ENCODE measurements around the gene MMP11. TPM values are rescaled to one million over a fixed set of nuclear protein-coding genes. Genes with fewer than 3 reads are reported as not detected.

MMP11 gene
- total and polyA plus RNA-seq, 2 experiments from 2014 or later, result 5.3 to 17.4 TPM

DNA sequence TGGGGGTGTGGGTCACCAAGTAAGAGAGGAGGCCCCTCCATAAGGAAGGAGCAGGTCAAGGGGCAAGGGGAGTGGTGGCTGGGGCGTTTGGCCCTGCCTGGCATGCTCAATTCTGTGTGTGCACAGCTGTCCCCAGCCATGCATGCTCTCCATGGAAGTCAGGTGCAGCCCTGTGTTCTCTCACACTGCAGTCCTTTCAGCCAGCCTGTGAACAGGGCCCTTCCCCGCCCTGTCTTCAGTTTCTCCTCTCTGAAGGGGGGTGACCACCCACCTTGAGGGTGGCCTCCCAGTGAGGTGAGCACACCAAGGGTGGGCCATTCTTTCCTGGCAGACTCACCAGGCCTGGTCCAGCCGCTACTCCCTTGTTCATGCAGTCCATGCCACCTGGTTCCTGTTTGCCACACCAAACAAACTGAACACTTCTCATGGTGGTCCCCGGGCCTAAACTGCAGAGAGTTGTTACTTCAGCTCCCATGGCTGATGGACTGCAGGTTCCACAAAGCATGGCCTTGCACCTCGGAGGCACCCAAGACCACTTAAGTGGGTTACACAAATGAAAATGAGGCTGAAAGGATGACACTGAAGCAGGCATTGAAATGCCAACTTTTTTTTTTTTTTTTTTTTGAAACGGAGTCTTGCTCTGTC, 3.2 kb upstream of the MMP11 start:
- no peak overlapping the region for H2AFZ ChIP-seq
- ATAC-seq, result no peak
- Mint-ChIP-seq H3K4me3 (no peak overlapping the region), H3K4me1 (peaks cover 31% of the 10 kb centered on the region), H3K27me3 (ENCODE audit: insufficient read depth, low read depth, poor library complexity) (peaks cover 40% of the 10 kb centered on the region), H3K9me3 (no peaks in the 10 kb centered on the region), H3K27ac (no peak overlapping the region), H3K36me3 (ENCODE audit: low read depth) (peaks cover 14% of the 10 kb centered on the region)
- H3K36me3 ChIP-seq (ENCODE audit: insufficient read depth), result no peaks in the 10 kb centered on the region; the same call in 1 of the 2 replicates
- H3F3A ChIP-seq (replicated peaks; ENCODE audit: low read depth), result peaks cover 8% of the 10 kb centered on the region
- no peak overlapping the region for H3K4me2 ChIP-seq
- no peaks in the 10 kb centered on the region for H3K79me2 ChIP-seq (replicated peaks; ENCODE audit: insufficient read depth)
- no peak overlapping the region for H3K27ac ChIP-seq (ENCODE audit: low read depth)
- H3K4me3 ChIP-seq, result no peak overlapping the region
- no peak for DNase-seq (ENCODE audit: low spot score)
- peaks cover 10% of the 10 kb centered on the region; the same call in 1 of the 2 replicates for H3K4me1 ChIP-seq (ENCODE audit: insufficient read depth)
- H4K20me1 ChIP-seq (replicated peaks; ENCODE audit: insufficient read depth), result no peaks in the 10 kb centered on the region
- H3K9me2 ChIP-seq (ENCODE audit: insufficient read depth), result no peaks in the 10 kb centered on the region
- peaks cover 36% of the 10 kb centered on the region for H3K27me3 ChIP-seq (ENCODE audit: insufficient read depth)
- TF ChIP-seq, protein P1, sequence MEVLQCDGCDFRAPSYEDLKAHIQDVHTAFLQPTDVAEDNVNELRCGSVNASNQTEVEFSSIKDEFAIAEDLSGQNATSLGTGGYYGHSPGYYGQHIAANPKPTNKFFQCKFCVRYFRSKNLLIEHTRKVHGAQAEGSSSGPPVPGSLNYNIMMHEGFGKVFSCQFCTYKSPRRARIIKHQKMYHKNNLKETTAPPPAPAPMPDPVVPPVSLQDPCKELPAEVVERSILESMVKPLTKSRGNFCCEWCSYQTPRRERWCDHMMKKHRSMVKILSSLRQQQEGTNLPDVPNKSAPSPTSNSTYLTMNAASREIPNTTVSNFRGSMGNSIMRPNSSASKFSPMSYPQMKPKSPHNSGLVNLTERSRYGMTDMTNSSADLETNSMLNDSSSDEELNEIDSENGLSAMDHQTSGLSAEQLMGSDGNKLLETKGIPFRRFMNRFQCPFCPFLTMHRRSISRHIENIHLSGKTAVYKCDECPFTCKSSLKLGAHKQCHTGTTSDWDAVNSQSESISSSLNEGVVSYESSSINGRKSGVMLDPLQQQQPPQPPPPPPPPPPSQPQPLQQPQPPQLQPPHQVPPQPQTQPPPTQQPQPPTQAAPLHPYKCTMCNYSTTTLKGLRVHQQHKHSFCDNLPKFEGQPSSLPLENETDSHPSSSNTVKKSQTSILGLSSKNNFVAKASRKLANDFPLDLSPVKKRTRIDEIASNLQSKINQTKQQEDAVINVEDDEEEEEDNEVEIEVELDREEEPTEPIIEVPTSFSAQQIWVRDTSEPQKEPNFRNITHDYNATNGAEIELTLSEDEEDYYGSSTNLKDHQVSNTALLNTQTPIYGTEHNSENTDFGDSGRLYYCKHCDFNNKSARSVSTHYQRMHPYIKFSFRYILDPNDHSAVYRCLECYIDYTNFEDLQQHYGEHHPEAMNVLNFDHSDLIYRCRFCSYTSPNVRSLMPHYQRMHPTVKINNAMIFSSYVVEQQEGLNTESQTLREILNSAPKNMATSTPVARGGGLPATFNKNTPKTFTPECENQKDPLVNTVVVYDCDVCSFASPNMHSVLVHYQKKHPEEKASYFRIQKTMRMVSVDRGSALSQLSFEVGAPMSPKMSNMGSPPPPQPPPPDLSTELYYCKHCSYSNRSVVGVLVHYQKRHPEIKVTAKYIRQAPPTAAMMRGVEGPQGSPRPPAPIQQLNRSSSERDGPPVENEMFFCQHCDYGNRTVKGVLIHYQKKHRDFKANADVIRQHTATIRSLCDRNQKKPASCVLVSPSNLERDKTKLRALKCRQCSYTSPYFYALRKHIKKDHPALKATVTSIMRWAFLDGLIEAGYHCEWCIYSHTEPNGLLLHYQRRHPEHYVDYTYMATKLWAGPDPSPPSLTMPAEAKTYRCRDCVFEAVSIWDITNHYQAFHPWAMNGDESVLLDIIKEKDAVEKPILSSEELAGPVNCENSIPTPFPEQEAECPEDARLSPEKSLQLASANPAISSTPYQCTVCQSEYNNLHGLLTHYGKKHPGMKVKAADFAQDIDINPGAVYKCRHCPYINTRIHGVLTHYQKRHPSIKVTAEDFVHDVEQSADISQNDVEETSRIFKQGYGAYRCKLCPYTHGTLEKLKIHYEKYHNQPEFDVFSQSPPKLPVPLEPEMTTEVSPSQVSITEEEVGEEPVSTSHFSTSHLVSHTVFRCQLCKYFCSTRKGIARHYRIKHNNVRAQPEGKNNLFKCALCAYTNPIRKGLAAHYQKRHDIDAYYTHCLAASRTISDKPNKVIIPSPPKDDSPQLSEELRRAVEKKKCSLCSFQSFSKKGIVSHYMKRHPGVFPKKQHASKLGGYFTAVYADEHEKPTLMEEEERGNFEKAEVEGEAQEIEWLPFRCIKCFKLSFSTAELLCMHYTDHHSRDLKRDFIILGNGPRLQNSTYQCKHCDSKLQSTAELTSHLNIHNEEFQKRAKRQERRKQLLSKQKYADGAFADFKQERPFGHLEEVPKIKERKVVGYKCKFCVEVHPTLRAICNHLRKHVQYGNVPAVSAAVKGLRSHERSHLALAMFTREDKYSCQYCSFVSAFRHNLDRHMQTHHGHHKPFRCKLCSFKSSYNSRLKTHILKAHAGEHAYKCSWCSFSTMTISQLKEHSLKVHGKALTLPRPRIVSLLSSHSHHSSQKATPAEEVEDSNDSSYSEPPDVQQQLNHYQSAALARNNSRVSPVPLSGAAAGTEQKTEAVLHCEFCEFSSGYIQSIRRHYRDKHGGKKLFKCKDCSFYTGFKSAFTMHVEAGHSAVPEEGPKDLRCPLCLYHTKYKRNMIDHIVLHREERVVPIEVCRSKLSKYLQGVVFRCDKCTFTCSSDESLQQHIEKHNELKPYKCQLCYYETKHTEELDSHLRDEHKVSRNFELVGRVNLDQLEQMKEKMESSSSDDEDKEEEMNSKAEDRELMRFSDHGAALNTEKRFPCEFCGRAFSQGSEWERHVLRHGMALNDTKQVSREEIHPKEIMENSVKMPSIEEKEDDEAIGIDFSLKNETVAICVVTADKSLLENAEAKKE (CRISPR knock-in tag; IDR thresholded peaks at IDR 0.05), result no peak
- TF ChIP-seq POLR2AphosphoS5 (IDR thresholded peaks at IDR 0.05; ENCODE audit: low read depth) (no peak), NANOG (IDR thresholded peaks at IDR 0.05; ENCODE audit: borderline replicate concordance) (no peak), JUNB (IDR thresholded peaks at IDR 0.05; ENCODE audit: unreplicated experiment) (no peak), EZH2 (IDR thresholded peaks at IDR 0.05; ENCODE audit: low read depth, unreplicated experiment) (no peak)
- TF ChIP-seq, protein P2, sequence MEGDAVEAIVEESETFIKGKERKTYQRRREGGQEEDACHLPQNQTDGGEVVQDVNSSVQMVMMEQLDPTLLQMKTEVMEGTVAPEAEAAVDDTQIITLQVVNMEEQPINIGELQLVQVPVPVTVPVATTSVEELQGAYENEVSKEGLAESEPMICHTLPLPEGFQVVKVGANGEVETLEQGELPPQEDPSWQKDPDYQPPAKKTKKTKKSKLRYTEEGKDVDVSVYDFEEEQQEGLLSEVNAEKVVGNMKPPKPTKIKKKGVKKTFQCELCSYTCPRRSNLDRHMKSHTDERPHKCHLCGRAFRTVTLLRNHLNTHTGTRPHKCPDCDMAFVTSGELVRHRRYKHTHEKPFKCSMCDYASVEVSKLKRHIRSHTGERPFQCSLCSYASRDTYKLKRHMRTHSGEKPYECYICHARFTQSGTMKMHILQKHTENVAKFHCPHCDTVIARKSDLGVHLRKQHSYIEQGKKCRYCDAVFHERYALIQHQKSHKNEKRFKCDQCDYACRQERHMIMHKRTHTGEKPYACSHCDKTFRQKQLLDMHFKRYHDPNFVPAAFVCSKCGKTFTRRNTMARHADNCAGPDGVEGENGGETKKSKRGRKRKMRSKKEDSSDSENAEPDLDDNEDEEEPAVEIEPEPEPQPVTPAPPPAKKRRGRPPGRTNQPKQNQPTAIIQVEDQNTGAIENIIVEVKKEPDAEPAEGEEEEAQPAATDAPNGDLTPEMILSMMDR (conservative IDR thresholded peaks at IDR 0.05; ENCODE audit: low read depth in 2 of 2), result no peak
